BLaER1 treated with 17β-estradiol and CSF1 and Interleukin-3, amounts not matched to agents 10 nM and 100 nM (cell line): Measurements from ENCODE around the gene CEP57.
"Not testable (repeated sequence)": the region's sequence is repeated elsewhere in the genome, so short reads cannot be mapped to it uniquely, and the experiment has no call there.

Source experiments
- H3K27ac ChIP-seq, 11 experiments: shearing (Covaris generic); formaldehyde crosslinking; 2 replicates each; pipeline ENCODE4 v1.8.1; 2022
- H3K27me3 ChIP-seq, 11 experiments: shearing (Covaris generic); formaldehyde crosslinking; 2 replicates each; pipeline ENCODE4 v1.8.1; 2022
- H3K36me3 ChIP-seq, 11 experiments: shearing (Covaris generic); formaldehyde crosslinking; 2 replicates each; pipeline ENCODE4 v1.8.1; 2022
- H3K4me1 ChIP-seq, 10 experiments: shearing (Covaris generic); formaldehyde crosslinking; 2 replicates each; pipeline ENCODE4 v1.8.1; 2022
- H3K4me2 ChIP-seq, 11 experiments: shearing (Covaris generic); formaldehyde crosslinking; 2 replicates each; pipeline ENCODE4 v1.8.1; 2022
- H3K4me3 ChIP-seq, 10 experiments: shearing (Covaris generic); formaldehyde crosslinking; 2 replicates each; pipeline ENCODE4 v1.8.1; 2022
- H3K9ac ChIP-seq, 11 experiments: shearing (Covaris generic); formaldehyde crosslinking; 2 replicates each; pipeline ENCODE4 v1.8.1; 2022
- H3K9me3 ChIP-seq, 11 experiments: shearing (Covaris generic); formaldehyde crosslinking; replicated peaks in 1 of 11; 2 replicates each; pipeline ENCODE4 v1.8.1; 2022
- H4K20me1 ChIP-seq, 11 experiments: shearing (Covaris generic); formaldehyde crosslinking; 2 replicates each; pipeline ENCODE4 v1.8.1; 2022
- Cebpa-rat ChIP-seq, 11 experiments: shearing (Covaris generic); IDR thresholded peaks; 2 replicates each; pipeline ENCODE4 v1.8.1; 2022

The CEP57 gene

GRCh38 chr11:95863486-95864140 lies 73.3 kb downstream of the CEP57 start:
- no peaks in the 10 kb centered on the region for H4K20me1 ChIP-seq
- H3K27ac ChIP-seq = no peak overlapping the region
- H3K4me1 ChIP-seq = 0 out of 20 replicates have a peak, but pooled peaks cover 0 to 6% (median 0%) of the 10 kb centered on the region in 10 experiments
- no peak for TF ChIP-seq Cebpa-rat (IDR thresholded peaks at IDR 0.05)
- H3K9ac ChIP-seq = no peak overlapping the region
- H3K9me3 ChIP-seq = no peaks in the 10 kb centered on the region
- H3K36me3 ChIP-seq = peaks cover 12 to 74% (median 38%) of the 10 kb centered on the region in 11 experiments; a peak in 17 of 22 replicates
- H3K4me2 ChIP-seq = no peak overlapping the region
- no peak overlapping the region for H3K4me3 ChIP-seq
- H3K27me3 ChIP-seq = no peaks in the 10 kb centered on the region

GRCh38 chr11:95867105-95867504 lies 76.8 kb downstream of the CEP57 start:
- no peak overlapping the region for H3K9ac ChIP-seq
- no peak for TF ChIP-seq Cebpa-rat (IDR thresholded peaks at IDR 0.05)
- H4K20me1 ChIP-seq = no peaks in the 10 kb centered on the region
- no peak overlapping the region for H3K4me3 ChIP-seq
- peaks cover 5 to 40% (median 14%) of the 10 kb centered on the region in 11 experiments; a peak in 13 of 22 replicates for H3K36me3 ChIP-seq
- H3K4me2 ChIP-seq = no peak overlapping the region
- no peaks in the 10 kb centered on the region for H3K27me3 ChIP-seq
- H3K4me1 ChIP-seq = 0 out of 20 replicates have a peak, but pooled peaks cover 0 to 6% (median 0%) of the 10 kb centered on the region in 10 experiments
- H3K9me3 ChIP-seq = no peaks in the 10 kb centered on the region
- H3K27ac ChIP-seq = no peak overlapping the region

GRCh38 chr11:95870877-95871276 lies 80.6 kb downstream of the CEP57 start:
- H3K4me3 ChIP-seq, H3K9me3 ChIP-seq, H3K9ac ChIP-seq, H3K4me1 ChIP-seq, H3K4me2 ChIP-seq, H4K20me1 ChIP-seq, H3K27ac ChIP-seq, H3K27me3 ChIP-seq: not testable (repeated sequence)
- peaks cover 0 to 11% (median 5%) of the 10 kb centered on the region in 11 experiments; a peak in 15 of 22 replicates for H3K36me3 ChIP-seq

- Histone ChIP-seq H3K36me3 (peaks cover 16 to 60% (median 28%) of the 10 kb centered on the region in 11 experiments; a peak in 20 of 22 replicates), H3K9me3 (peaks cover 17 to 29% (median 23%) of the 10 kb centered on the region in 11 experiments), H3K4me1 (no peaks in the 10 kb centered on the region), H3K27ac (no peak overlapping the region), H3K4me2 (no peak overlapping the region), H3K4me3 (no peak overlapping the region), H3K27me3 (no peaks in the 10 kb centered on the region), H3K9ac (no peak overlapping the region), H4K20me1 (no peaks in the 10 kb centered on the region)
- no peak for TF ChIP-seq Cebpa-rat (IDR thresholded peaks at IDR 0.05)
These were observed 87.0 kb downstream of the CEP57 start for GRCh38 chr11:95877291-95877690.
